Type B pancreatic cell (in vitro differentiated cells): Measurements from ENCODE around the gene MNT. TPM values are rescaled to one million over a fixed set of nuclear protein-coding genes. Genes with fewer than 3 reads are reported as not detected.

Source experiments
- DNase-seq: peaks from one replicate; pipeline ENCODE4 v3.0.0; 2021; ENCODE audit warnings: mixed read lengths; ENCODE audit not compliant: unreplicated experiment; ENCODE audit errors: extremely low spot score
- H3K27ac Mint-ChIP-seq: 2 replicates; pipeline ENCODE4 v1.8.0; 2021; ENCODE audit warnings: mild to moderate bottlenecking, mixed read lengths
- H3K27me3 Mint-ChIP-seq: 2 replicates; pipeline ENCODE4 v1.8.0; 2021; ENCODE audit warnings: mixed read lengths
- H3K36me3 Mint-ChIP-seq: 2 replicates; pipeline ENCODE4 v1.8.0; 2021; ENCODE audit warnings: mixed read lengths
- H3K4me1 Mint-ChIP-seq: one replicate; pipeline ENCODE4 v1.8.0; 2021; ENCODE audit warnings: mixed read lengths; ENCODE audit not compliant: unreplicated experiment
- H3K4me3 Mint-ChIP-seq: 2 replicates; pipeline ENCODE4 v1.8.0; 2021; ENCODE audit warnings: mild to moderate bottlenecking, mixed read lengths
- H3K9me3 Mint-ChIP-seq: 2 replicates; pipeline ENCODE4 v1.8.0; 2021; ENCODE audit warnings: mixed read lengths
- CTCF ChIP-seq: fragments of 200-600 bp; sonication (generic); conservative IDR thresholded peaks from 2 replicates; pipeline ENCODE4 v1.5.0; 2021; ENCODE audit warnings: antibody characterized with exemption, mild to moderate bottlenecking
- total RNA-seq: library from RNA; stranded (reverse); gene quantifications from 2 replicates; pipeline ENCODE4 v1.2.1, GENCODE V29; 2021; ENCODE audit warnings: low replicate concordance

MNT gene
- total RNA-seq, 1 donor from 2014 or later = 26.9 TPM

DNA sequence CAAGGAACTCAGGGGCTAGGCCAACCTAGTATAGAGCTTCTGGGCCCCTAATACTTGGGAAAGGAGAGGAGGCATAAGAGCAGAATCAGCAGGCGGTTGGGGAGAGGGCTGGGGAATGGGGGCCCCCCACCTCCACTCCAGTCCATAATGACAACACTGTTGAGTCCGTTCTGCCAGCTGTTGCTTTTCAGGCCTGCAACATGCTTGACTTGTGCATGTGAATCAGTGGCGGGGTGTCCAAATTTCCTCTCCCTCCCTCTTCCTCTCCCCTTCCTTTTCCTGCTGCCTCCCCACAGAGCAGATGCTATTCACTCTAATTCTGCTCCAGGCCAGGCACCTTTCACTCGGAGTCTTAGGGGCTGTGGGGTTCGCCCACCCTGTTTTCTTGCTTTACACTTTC, 31.8 kb downstream of the MNT start:
- Mint-ChIP-seq H3K27ac (no peak overlapping the region), H3K4me3 (no peak overlapping the region), H3K4me1 (no peaks in the 10 kb centered on the region), H3K36me3 (no peaks in the 10 kb centered on the region), H3K27me3 (no peaks in the 10 kb centered on the region), H3K9me3 (no peaks in the 10 kb centered on the region)
- no peak for DNase-seq
- no peak for TF ChIP-seq CTCF

- Mint-ChIP-seq H3K9me3 (no peaks in the 10 kb centered on the region), H3K4me3 (no peak overlapping the region), H3K36me3 (no peaks in the 10 kb centered on the region), H3K27me3 (no peaks in the 10 kb centered on the region), H3K4me1 (no peaks in the 10 kb centered on the region), H3K27ac (no peak overlapping the region)
- no peak for TF ChIP-seq CTCF
- no peak for DNase-seq
Measured at GRCh38 chr17:2368359-2368758, 32.5 kb downstream of the MNT start.

- Mint-ChIP-seq H3K36me3 (peaks cover 4% of the 10 kb centered on the region), H3K27ac (no peak overlapping the region), H3K4me1 (no peaks in the 10 kb centered on the region), H3K9me3 (no peaks in the 10 kb centered on the region), H3K27me3 (no peaks in the 10 kb centered on the region), H3K4me3 (no peak overlapping the region)
- DNase-seq = no peak
- peak; percentile 62 for TF ChIP-seq CTCF
Measured at GRCh38 chr17:2366747-2367494, 33.9 kb downstream of the MNT start.

- Mint-ChIP-seq H3K9me3 (no peaks in the 10 kb centered on the region), H3K27ac (no peak overlapping the region), H3K27me3 (no peaks in the 10 kb centered on the region), H3K36me3 (peaks cover 10% of the 10 kb centered on the region), H3K4me1 (peaks cover 6% of the 10 kb centered on the region), H3K4me3 (no peak overlapping the region)
- no peak for TF ChIP-seq CTCF
- no peak for DNase-seq
Measured at GRCh38 chr17:2365132-2365531, 35.7 kb downstream of the MNT start.

DNA sequence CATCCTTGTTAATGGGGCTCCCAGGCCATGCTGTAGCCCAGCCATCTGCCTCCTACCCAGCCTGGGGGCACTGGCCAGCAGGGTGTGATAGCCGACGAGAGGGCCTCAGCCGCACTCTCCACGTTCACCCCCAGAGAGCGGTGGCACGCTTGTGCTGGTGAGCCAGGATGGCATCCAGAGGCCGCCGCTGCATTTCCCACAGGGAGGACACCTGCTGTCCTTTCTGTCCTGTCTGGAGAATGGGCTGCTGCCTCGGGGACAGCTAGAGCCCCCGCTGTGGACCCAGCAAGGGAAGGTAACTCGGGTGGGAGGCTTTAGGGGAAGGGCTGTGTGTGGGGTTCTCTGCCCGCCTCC, 36.1 kb downstream of the MNT start:
- no peak overlapping the region for H3K27ac Mint-ChIP-seq
- peaks cover 10% of the 10 kb centered on the region for H3K36me3 Mint-ChIP-seq
- TF ChIP-seq CTCF = no peak
- H3K9me3 Mint-ChIP-seq = no peaks in the 10 kb centered on the region
- no peak for DNase-seq
- H3K27me3 Mint-ChIP-seq = no peaks in the 10 kb centered on the region
- H3K4me1 Mint-ChIP-seq = peaks cover 6% of the 10 kb centered on the region
- no peak overlapping the region for H3K4me3 Mint-ChIP-seq
